HEK293 (cell line): ENCODE measurements around the gene AFF1.

Experiments
- CTCF ChIA-PET: fragments of 350-600 bp; formaldehyde crosslinking; extraction: SDS; loops from one replicate; lab custom pipeline; 2021; ENCODE audit warnings: antibody characterized with exemption; lab: Yijun Ruan, JAX
- POLR2A ChIA-PET: fragments of 300-600 bp; formaldehyde crosslinking; extraction: SDS; loops from one replicate; lab custom pipeline; 2020; ENCODE audit warnings: antibody characterized with exemption, inconsistent platforms; lab: Yijun Ruan, JAX
- H3K27ac ChIP-seq: fragments of 200-500 bp; sonication (Bioruptor generic); 2 replicates; pipeline ENCODE4 v1.5.1; 2014; ENCODE audit warnings: low read depth, low read length, control low read depth, inconsistent platforms; ENCODE audit errors: extremely low read depth
- H3K36me3 ChIP-seq, 2 experiments: fragments of 200-500 bp in 1 of 2; sonication (Bioruptor generic) in 1 of 2; 1 replicate in 1 of 2; 2 replicates in 1 of 2; pipeline ENCODE4 v1.5.1; 2014 to 2017; ENCODE audit warnings: inconsistent platforms in 2 of 2, low read length in 2 of 2; ENCODE audit not compliant: control insufficient read depth in 2 of 2, insufficient read depth in 1 of 2
- H3K4me1 ChIP-seq: fragments of 200-500 bp; sonication (Bioruptor generic); 2 replicates; pipeline ENCODE4 v1.5.1; 2014; ENCODE audit warnings: mild to moderate bottlenecking, low read length, inconsistent platforms; ENCODE audit not compliant: control insufficient read depth, insufficient read depth
- H3K4me3 ChIP-seq: 2 replicates; pipeline ENCODE4 v1.5.1; 2011; ENCODE audit warnings: low read depth, mild to moderate bottlenecking, control low read depth, low read length, moderate library complexity
- H3K9me3 ChIP-seq: fragments of 200-500 bp; sonication (Bioruptor generic); 2 replicates; pipeline ENCODE4 v1.5.1; 2014; ENCODE audit warnings: low read depth, low read length, inconsistent platforms; ENCODE audit not compliant: control insufficient read depth, insufficient read depth
- HOXC10 ChIP-seq: sonication (generic); formaldehyde crosslinking; IDR thresholded peaks from 2 replicates; pipeline ENCODE4 v1.8.1; 2023; ENCODE audit warnings: mild to moderate bottlenecking, missing genetic modification reagents
- KLF10 ChIP-seq: fragments of 450-650 bp; IDR thresholded peaks from 2 replicates; pipeline ENCODE4 v1.5.1; 2018; ENCODE audit warnings: missing biosample characterization, mild to moderate bottlenecking, missing genetic modification characterization
- KLF8 ChIP-seq: fragments of 450-650 bp; formaldehyde crosslinking; IDR thresholded peaks from 2 replicates; pipeline ENCODE4 v1.5.1; 2016; ENCODE audit warnings: missing biosample characterization, missing genetic modification characterization
- RBAK ChIP-seq: fragments of 450-650 bp; formaldehyde crosslinking; IDR thresholded peaks from 2 replicates; pipeline ENCODE4 v1.5.1; 2016; ENCODE audit warnings: missing biosample characterization, missing genetic modification characterization
- SP3 ChIP-seq: fragments of 450-650 bp; formaldehyde crosslinking; IDR thresholded peaks from 2 replicates; pipeline ENCODE4 v1.5.1; 2016; ENCODE audit warnings: missing biosample characterization, missing genetic modification characterization
- WT1 ChIP-seq: fragments of 450-650 bp; formaldehyde crosslinking; IDR thresholded peaks from 2 replicates; pipeline ENCODE4 v1.5.1; 2016; ENCODE audit warnings: missing biosample characterization, missing genetic modification characterization
- ZBTB1 ChIP-seq: fragments of 450-650 bp; formaldehyde crosslinking; IDR thresholded peaks from 2 replicates; pipeline ENCODE4 v1.5.1; 2016; ENCODE audit warnings: missing biosample characterization, missing genetic modification characterization
- ZBTB17 ChIP-seq: fragments of 450-650 bp; formaldehyde crosslinking; IDR thresholded peaks from 2 replicates; pipeline ENCODE4 v1.5.1; 2016; ENCODE audit warnings: missing biosample characterization, missing genetic modification characterization
- ZBTB26 ChIP-seq: fragments of 450-650 bp; formaldehyde crosslinking; optimal IDR thresholded peaks from 2 replicates; pipeline ENCODE3; 2016; ENCODE audit warnings: missing biosample characterization, mild to moderate bottlenecking, missing genetic modification characterization
- ZBTB49 ChIP-seq: fragments of 450-650 bp; formaldehyde crosslinking; IDR thresholded peaks from 2 replicates; pipeline ENCODE4 v1.5.1; 2016; ENCODE audit warnings: missing biosample characterization, missing genetic modification characterization, low read depth
- ZFP69B ChIP-seq: fragments of 450-650 bp; formaldehyde crosslinking; IDR thresholded peaks from 2 replicates; pipeline ENCODE4 v1.5.1; 2016; ENCODE audit warnings: missing biosample characterization, missing genetic modification characterization
- ZNF112 ChIP-seq: fragments of 450-650 bp; formaldehyde crosslinking; IDR thresholded peaks from 2 replicates; pipeline ENCODE4 v1.5.0; 2017; ENCODE audit warnings: missing biosample characterization, missing genetic modification characterization
- ZNF132 ChIP-seq: fragments of 450-650 bp; formaldehyde crosslinking; IDR thresholded peaks from 2 replicates; pipeline ENCODE4 v1.5.1; 2017; ENCODE audit warnings: missing biosample characterization, missing genetic modification characterization, borderline replicate concordance
- ZNF146 ChIP-seq: fragments of 450-650 bp; formaldehyde crosslinking; IDR thresholded peaks from 2 replicates; pipeline ENCODE4 v1.5.1; 2016; ENCODE audit warnings: missing biosample characterization, missing genetic modification characterization
- ZNF2 ChIP-seq: fragments of 450-650 bp; formaldehyde crosslinking; IDR thresholded peaks from 2 replicates; pipeline ENCODE4 v1.5.1; 2016; ENCODE audit warnings: missing biosample characterization, missing genetic modification characterization
- ZNF211 ChIP-seq: fragments of 450-650 bp; formaldehyde crosslinking; IDR thresholded peaks from 2 replicates; pipeline ENCODE4 v1.5.1; 2016; ENCODE audit warnings: low read depth, missing biosample characterization, missing genetic modification characterization
- ZNF23 ChIP-seq: fragments of 450-650 bp; formaldehyde crosslinking; IDR thresholded peaks from 2 replicates; pipeline ENCODE4 v1.5.1; 2016; ENCODE audit warnings: missing biosample characterization, missing genetic modification characterization, borderline replicate concordance
- ZNF26 ChIP-seq: fragments of 450-650 bp; formaldehyde crosslinking; IDR thresholded peaks from 2 replicates; pipeline ENCODE4 v1.5.1; 2016; ENCODE audit warnings: missing biosample characterization, missing genetic modification characterization
- ZNF280D ChIP-seq: fragments of 450-650 bp; formaldehyde crosslinking; IDR thresholded peaks from 2 replicates; pipeline ENCODE4 v1.5.1; 2016; ENCODE audit warnings: missing biosample characterization, missing genetic modification characterization
- ZNF335 ChIP-seq: fragments of 450-650 bp; formaldehyde crosslinking; conservative IDR thresholded peaks from 2 replicates; pipeline ENCODE4 v1.5.1; 2016; ENCODE audit warnings: missing biosample characterization, missing genetic modification characterization
- ZNF473 ChIP-seq: fragments of 450-650 bp; formaldehyde crosslinking; IDR thresholded peaks from 2 replicates; pipeline ENCODE4 v1.5.1; 2017; ENCODE audit warnings: missing biosample characterization, missing genetic modification characterization
- ZNF48 ChIP-seq: fragments of 450-650 bp; formaldehyde crosslinking; IDR thresholded peaks from 2 replicates; pipeline ENCODE4 v1.5.1; 2016; ENCODE audit warnings: missing biosample characterization, missing genetic modification characterization
- ZNF549 ChIP-seq: fragments of 450-650 bp; IDR thresholded peaks from 2 replicates; pipeline ENCODE4 v1.5.1; 2018; ENCODE audit warnings: missing biosample characterization, missing genetic modification characterization, mild to moderate bottlenecking, inconsistent platforms, moderate library complexity
- ZNF600 ChIP-seq: fragments of 450-650 bp; formaldehyde crosslinking; IDR thresholded peaks from 2 replicates; pipeline ENCODE4 v1.5.1; 2016; ENCODE audit warnings: missing biosample characterization, missing genetic modification characterization
- ZNF629 ChIP-seq: fragments of 450-650 bp; formaldehyde crosslinking; IDR thresholded peaks from 2 replicates; pipeline ENCODE4 v1.5.1; 2017; ENCODE audit warnings: missing biosample characterization, missing genetic modification characterization
- ZNF670 ChIP-seq: fragments of 450-650 bp; formaldehyde crosslinking; IDR thresholded peaks from 2 replicates; pipeline ENCODE4 v1.5.1; 2016; ENCODE audit warnings: missing biosample characterization, missing genetic modification characterization, low read depth
- ZNF747 ChIP-seq: fragments of 450-650 bp; formaldehyde crosslinking; IDR thresholded peaks from 2 replicates; pipeline ENCODE4 v1.5.1; 2016; ENCODE audit warnings: missing biosample characterization, missing genetic modification characterization
- ZNF776 ChIP-seq: fragments of 450-650 bp; formaldehyde crosslinking; IDR thresholded peaks from 2 replicates; pipeline ENCODE4 v1.5.0; 2017; ENCODE audit warnings: missing biosample characterization, missing genetic modification characterization, borderline replicate concordance
- ZNF843 ChIP-seq: fragments of 450-650 bp; formaldehyde crosslinking; IDR thresholded peaks from 2 replicates; pipeline ENCODE4 v1.5.1; 2016; ENCODE audit warnings: missing biosample characterization, missing genetic modification characterization

The AFF1 gene

GRCh38 chr4:86910369-86910768 lies 24.4 kb upstream of the AFF1 start (continued):
- TF ChIP-seq ZNF112 = no peak
- no peak for TF ChIP-seq ZNF843
- TF ChIP-seq ZBTB26 (tag by site-specific recombination) = no peak
- no peak for TF ChIP-seq ZNF629 (tag by site-specific recombination)
- no peak for TF ChIP-seq HOXC10 (CRISPR knock-in tag)
- TF ChIP-seq ZBTB49 = no peak
- TF ChIP-seq SP3 = no peak
- no peak for TF ChIP-seq ZNF48
- TF ChIP-seq ZNF670 (tag by site-specific recombination) = no peak
- no peak for TF ChIP-seq ZNF600
- TF ChIP-seq ZBTB1 (tag by site-specific recombination) = no peak

GRCh38 chr4:86910820-86911684 lies 23.8 kb upstream of the AFF1 start:
- Histone ChIP-seq H3K36me3 (no peaks in the 10 kb centered on the region), H3K27ac (no peak overlapping the region), H3K4me1 (no peaks in the 10 kb centered on the region), H3K9me3 (no peaks in the 10 kb centered on the region), H3K4me3 (no peak overlapping the region)
- TF ChIP-seq ZNF473 = no peak
- no peak for TF ChIP-seq ZNF335
- no peak for TF ChIP-seq ZBTB17 (tag by site-specific recombination)
- TF ChIP-seq ZNF776 = no peak
- no peak for TF ChIP-seq KLF8 (tag by site-specific recombination)
- TF ChIP-seq ZNF23 (tag by site-specific recombination) = no peak
- TF ChIP-seq ZNF132 (tag by site-specific recombination) = no peak
- TF ChIP-seq ZFP69B = no peak
- ChIA-PET POLR2A (no interaction called here), CTCF (interaction anchor here (0.5 to 3.6 kb wide), 2 partner anchors 10 to 19 kb away, joined by 3 to 25 read pairs; no protein-coding TSS in a partner anchor)

- ChIA-PET POLR2A (no interaction called here), CTCF (no interaction called here)
- Histone ChIP-seq H3K27ac (no peak overlapping the region), H3K9me3 (no peaks in the 10 kb centered on the region), H3K4me1 (no peaks in the 10 kb centered on the region), H3K36me3 (no peaks in the 10 kb centered on the region), H3K4me3 (no peak overlapping the region)
- TF ChIP-seq KLF10 (tag by site-specific recombination) (no peak), WT1 (no peak), ZNF2 (tag by site-specific recombination) (no peak), ZNF26 (tag by site-specific recombination) (no peak), ZNF280D (tag by site-specific recombination) (no peak), ZNF747 (tag by site-specific recombination) (no peak), ZNF549 (no peak), ZNF146 (tag by site-specific recombination) (no peak), RBAK (tag by site-specific recombination) (no peak), ZNF211 (tag by site-specific recombination) (no peak)
Measured at GRCh38 chr4:86916392-86916791, 18.4 kb upstream of the AFF1 start.
